Endothelial cell (in vitro differentiated cells): ENCODE results near the gene CNPPD1. TPM values are rescaled to one million over a fixed set of nuclear protein-coding genes. Genes with fewer than 3 reads are reported as not detected.

Experiments used
- DNase-seq: peaks from one replicate; pipeline ENCODE4 v3.0.0; 2021; ENCODE audit warnings: low spot score
- H3K27ac Mint-ChIP-seq: one replicate; pipeline ENCODE4 v1.8.0; 2021; ENCODE audit warnings: mixed read lengths, inconsistent platforms; ENCODE audit not compliant: unreplicated experiment
- H3K27me3 Mint-ChIP-seq: one replicate; pipeline ENCODE4 v1.8.0; 2021; ENCODE audit warnings: mild to moderate bottlenecking, moderate library complexity, mixed read lengths, inconsistent platforms; ENCODE audit not compliant: unreplicated experiment
- H3K36me3 Mint-ChIP-seq: one replicate; pipeline ENCODE4 v1.8.0; 2021; ENCODE audit warnings: mild to moderate bottlenecking, low read depth, mixed read lengths, inconsistent platforms; ENCODE audit not compliant: unreplicated experiment
- H3K4me1 Mint-ChIP-seq: one replicate; pipeline ENCODE4 v1.8.0; 2021; ENCODE audit warnings: mild to moderate bottlenecking, mixed read lengths, inconsistent platforms; ENCODE audit not compliant: unreplicated experiment
- H3K4me3 Mint-ChIP-seq: one replicate; pipeline ENCODE4 v1.8.0; 2021; ENCODE audit warnings: mild to moderate bottlenecking, mixed read lengths, inconsistent platforms; ENCODE audit not compliant: unreplicated experiment
- H3K9me3 Mint-ChIP-seq: one replicate; pipeline ENCODE4 v1.8.0; 2021; ENCODE audit warnings: mixed read lengths, inconsistent platforms; ENCODE audit not compliant: unreplicated experiment
- CTCF ChIP-seq: fragments of 200-600 bp; sonication (generic); IDR thresholded peaks from one replicate; pipeline ENCODE4 v1.5.0; 2021; ENCODE audit warnings: antibody characterized with exemption; ENCODE audit not compliant: unreplicated experiment
- long read RNA-seq: library from polyadenylated mRNA; unstranded; transcript quantifications from one replicate; pipeline ENCODE4 v2.0.0, GENCODE V29; 2020; ENCODE audit not compliant: unreplicated experiment
- total RNA-seq: library from RNA; stranded (reverse); fragmentation: NEBNext Ultra II Directional; extraction: Animal tissue kit (Norgen Biotek cat#: 25700); gene quantifications from one replicate; pipeline ENCODE4 v1.2.1, GENCODE V29; 2021; ENCODE audit not compliant: unreplicated experiment

Gene CNPPD1
- total RNA-seq: 47.1 TPM
- long read RNA-seq, transcript CNPPD1-201 (8 exons, 2,060 nt): major isoform, 32 of 51 reads
- long read RNA-seq, partial matches to known transcripts: 6 of 51 reads
- long read RNA-seq, other reads (novel, unspliced or antisense): 8 of 51 reads

- no peak for TF ChIP-seq CTCF
- peaks cover 47% of the 10 kb centered on the region for H3K36me3 Mint-ChIP-seq
- peaks cover 20% of the 10 kb centered on the region for H3K27me3 Mint-ChIP-seq
- peak within 1 kb of the TSS; percentile 99 for H3K4me3 Mint-ChIP-seq
- peaks cover 46% of the 10 kb centered on the region for H3K4me1 Mint-ChIP-seq
- DNase-seq: peak; percentile 83
- H3K9me3 Mint-ChIP-seq: no peaks in the 10 kb centered on the region
- peak within 1 kb of the TSS; percentile 100 for H3K27ac Mint-ChIP-seq
Observed at GRCh38 chr2:219176818-219177551, at the start of gene CNPPD1. TSS of gene CNPPD1 (minus strand) at chr2:219176925. CDS start at chr2:219176828, 97 bp downstream.

GRCh38 chr2:219225350-219225749, 48.6 kb upstream of the CNPPD1 start:
- peaks cover 8% of the 10 kb centered on the region for H3K27me3 Mint-ChIP-seq
- no peak overlapping the region for H3K27ac Mint-ChIP-seq
- no peak for DNase-seq
- peak overlapping the region; percentile 47 for H3K4me3 Mint-ChIP-seq
- H3K36me3 Mint-ChIP-seq: peaks cover 41% of the 10 kb centered on the region
- peaks cover 20% of the 10 kb centered on the region for H3K4me1 Mint-ChIP-seq
- no peaks in the 10 kb centered on the region for H3K9me3 Mint-ChIP-seq
- no peak for TF ChIP-seq CTCF

GRCh38 chr2:219223831-219224610, 47.3 kb upstream of the CNPPD1 start:
- H3K4me3 Mint-ChIP-seq: no peak overlapping the region
- DNase-seq: no peak
- H3K9me3 Mint-ChIP-seq: no peaks in the 10 kb centered on the region
- TF ChIP-seq CTCF: no peak
- no peak overlapping the region for H3K27ac Mint-ChIP-seq
- H3K4me1 Mint-ChIP-seq: peaks cover 20% of the 10 kb centered on the region
- peaks cover 4% of the 10 kb centered on the region for H3K27me3 Mint-ChIP-seq
- peaks cover 41% of the 10 kb centered on the region for H3K36me3 Mint-ChIP-seq

GRCh38 chr2:219221957-219222518, 45.3 kb upstream of the CNPPD1 start:
- Mint-ChIP-seq H3K4me1 (peaks cover 14% of the 10 kb centered on the region), H3K4me3 (peak overlapping the region; percentile 81), H3K9me3 (no peaks in the 10 kb centered on the region), H3K27me3 (peaks cover 7% of the 10 kb centered on the region), H3K36me3 (peaks cover 41% of the 10 kb centered on the region), H3K27ac (no peak overlapping the region)
- no peak for TF ChIP-seq CTCF
- DNase-seq: no peak
